ENCODE data around the gene UBTD1.

Gene UBTD1

GRCh38 chr10:97483506-97483905 is 15.2 kb upstream of the UBTD1 start:
- no peak for DNase-seq

GRCh38 chr10:97483921-97484320 is 14.8 kb upstream of the UBTD1 start:
- DNase-seq, result no peak

GRCh38 chr10:97485647-97486281 is 13.0 kb upstream of the UBTD1 start:
- no peak for DNase-seq

GRCh38 chr10:97490592-97490991 is 8.1 kb upstream of the UBTD1 start:
- no peak for DNase-seq

GRCh38 chr10:97494151-97494550 is 4.6 kb upstream of the UBTD1 start:
- no peak for DNase-seq

GRCh38 chr10:97494863-97495506 is 3.7 kb upstream of the UBTD1 start:
- peak; percentile 25 for DNase-seq

- DNase-seq, result peak; percentile 69
Observed at GRCh38 chr10:97497572-97498075, 1.1 kb upstream of the UBTD1 start.

GRCh38 chr10:97498076-97498840 is 466 bp upstream of the UBTD1 start, which contains the start of gene MMS19:
Gene MMS19 (minus strand): TSS chr10:97498422. CDS start chr10:97498384, 38 bp downstream.
- DNase-seq, result peak; percentile 98

- no peak for DNase-seq
Observed at GRCh38 chr10:97499561-97500296, 1.0 kb downstream of the UBTD1 start.

GRCh38 chr10:97500297-97500575 is 1.5 kb downstream of the UBTD1 start:
- no peak for DNase-seq

GRCh38 chr10:97502916-97503315 is 4.2 kb downstream of the UBTD1 start:
- no peak for DNase-seq

GRCh38 chr10:97503406-97503805 is 4.7 kb downstream of the UBTD1 start:
- DNase-seq, result no peak

GRCh38 chr10:97505152-97505551 is 6.4 kb downstream of the UBTD1 start:
- DNase-seq, result no peak

- DNase-seq, result no peak
Observed at GRCh38 chr10:97506199-97506991, 7.7 kb downstream of the UBTD1 start.

- DNase-seq, result no peak
Observed at GRCh38 chr10:97508342-97508741, 9.6 kb downstream of the UBTD1 start.

- DNase-seq, result no peak
Observed at GRCh38 chr10:97509120-97509680, 10.5 kb downstream of the UBTD1 start.

GRCh38 chr10:97510686-97511085 is 12.0 kb downstream of the UBTD1 start:
- DNase-seq, result no peak

- no peak for DNase-seq
Observed at GRCh38 chr10:97511711-97512440, 13.2 kb downstream of the UBTD1 start.

- DNase-seq, result no peak
Observed at GRCh38 chr10:97512993-97513392, 14.3 kb downstream of the UBTD1 start.

- no peak for DNase-seq
Observed at GRCh38 chr10:97514344-97514743, 15.6 kb downstream of the UBTD1 start.

GRCh38 chr10:97515271-97515978 is 16.7 kb downstream of the UBTD1 start:
- DNase-seq, result no peak
